ENCODE measurements around the gene IL20RB. TPM values are rescaled to one million over a fixed set of nuclear protein-coding genes. Genes with fewer than 3 reads are reported as not detected.
"Not testable (repeated sequence)": the region's sequence is repeated elsewhere in the genome, so short reads cannot be mapped to it uniquely, and the experiment has no call there.

Gene IL20RB
- total RNA-seq, 2 donors from 2014 or later: 3.2 to 4.2 TPM

GRCh38 chr3:136952292-136952691 is 5.5 kb upstream of the IL20RB start:
- H3K27ac Mint-ChIP-seq: peak overlapping the region; percentile 41
- peaks cover 19% of the 10 kb centered on the region for H3K4me1 Mint-ChIP-seq
- no peaks in the 10 kb centered on the region for H3K9me3 ChIP-seq (ENCODE audit: control insufficient read depth, low read length, poor library complexity, severe bottlenecking)
- no peak for DNase-seq
- no peak for ATAC-seq
- peaks cover 4% of the 10 kb centered on the region for H3K36me3 Mint-ChIP-seq (ENCODE audit: low read depth)
- H3K27me3 Mint-ChIP-seq: no peaks in the 10 kb centered on the region
- no peak overlapping the region for H3K4me3 Mint-ChIP-seq

GRCh38 chr3:136954251-136954650 is 3.5 kb upstream of the IL20RB start:
- H3K9me3 ChIP-seq (ENCODE audit: control insufficient read depth, low read length, poor library complexity, severe bottlenecking): no peaks in the 10 kb centered on the region
- Mint-ChIP-seq H3K4me1 (peaks cover 16% of the 10 kb centered on the region), H3K4me3 (peak overlapping the region; percentile 25), H3K36me3 (ENCODE audit: low read depth) (no peaks in the 10 kb centered on the region), H3K27ac (peak overlapping the region; percentile 57), H3K27me3 (no peaks in the 10 kb centered on the region)
- no peak for DNase-seq
- ATAC-seq: no peak

GRCh38 chr3:136954980-136955780 is 2.6 kb upstream of the IL20RB start:
- Mint-ChIP-seq H3K27ac (no peak overlapping the region), H3K27me3 (no peaks in the 10 kb centered on the region), H3K4me1 (peaks cover 16% of the 10 kb centered on the region), H3K36me3 (ENCODE audit: low read depth) (no peaks in the 10 kb centered on the region), H3K4me3 (peak overlapping the region; percentile 33)
- ATAC-seq (no peak), DNase-seq (no peak)
- no peaks in the 10 kb centered on the region for H3K9me3 ChIP-seq (ENCODE audit: control insufficient read depth, low read length, poor library complexity, severe bottlenecking)

GRCh38 chr3:136955813-136956212 is 2.0 kb upstream of the IL20RB start:
- H3K9me3 ChIP-seq (ENCODE audit: control insufficient read depth, low read length, poor library complexity, severe bottlenecking): no peaks in the 10 kb centered on the region
- ATAC-seq (no peak), DNase-seq (no peak)
- H3K4me1 Mint-ChIP-seq: peaks cover 16% of the 10 kb centered on the region
- no peaks in the 10 kb centered on the region for H3K36me3 Mint-ChIP-seq (ENCODE audit: low read depth)
- no peaks in the 10 kb centered on the region for H3K27me3 Mint-ChIP-seq
- no peak overlapping the region for H3K4me3 Mint-ChIP-seq
- H3K27ac Mint-ChIP-seq: peak overlapping the region; percentile 24

DNA sequence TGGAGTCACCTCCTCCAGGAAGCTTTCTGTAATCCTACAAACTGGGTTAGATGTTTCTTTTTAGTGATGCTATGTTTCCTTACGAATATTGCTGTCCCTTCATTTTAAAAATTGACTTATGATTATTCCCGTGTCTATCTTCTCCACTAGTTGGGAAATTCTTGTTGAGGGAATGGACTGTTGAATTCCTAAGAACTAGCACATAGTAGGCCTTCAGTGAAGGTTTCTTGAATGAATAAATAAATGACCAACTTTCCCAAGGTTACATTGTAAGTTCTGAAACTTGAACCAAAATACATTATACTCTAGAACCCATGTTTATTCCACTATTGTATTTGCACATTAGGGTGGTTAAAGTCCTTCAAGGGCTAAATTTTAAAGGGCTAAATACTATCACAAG is 812 bp upstream of the IL20RB start:
- no peak overlapping the region for H3K27ac Mint-ChIP-seq
- ATAC-seq: no peak

DNA sequence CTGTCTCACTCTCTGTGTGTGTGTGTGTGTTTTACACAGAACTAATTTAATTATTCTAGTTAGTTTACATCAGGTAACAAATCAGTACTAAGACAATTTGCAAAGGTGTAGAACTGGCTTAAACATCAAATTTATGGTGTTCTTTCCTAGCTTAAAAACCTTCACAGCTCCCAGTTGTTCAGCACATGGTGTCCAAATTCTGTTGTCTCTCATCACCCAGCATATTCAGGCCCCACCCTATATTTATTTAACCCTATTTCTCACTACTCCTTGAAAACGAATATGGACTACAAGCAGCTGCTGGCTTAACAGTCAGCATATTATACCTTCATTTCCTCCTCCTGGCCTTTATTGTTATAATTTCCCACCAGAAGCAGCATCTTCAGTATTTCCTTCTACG is 1.2 kb downstream of the IL20RB start:
- H3K36me3 Mint-ChIP-seq (ENCODE audit: low read depth): no peaks in the 10 kb centered on the region
- no peaks in the 10 kb centered on the region for H3K27me3 Mint-ChIP-seq
- H3K4me1 Mint-ChIP-seq: peaks cover 21% of the 10 kb centered on the region
- H3K27ac Mint-ChIP-seq: peak overlapping the region; percentile 79
- H3K4me3 Mint-ChIP-seq: no peak overlapping the region
- no peaks in the 10 kb centered on the region for H3K9me3 ChIP-seq (ENCODE audit: control insufficient read depth, low read length, poor library complexity, severe bottlenecking)
- DNase-seq: no peak
- no peak for ATAC-seq

More for the DNA sequence above, 812 bp upstream of the IL20RB start:
- Mint-ChIP-seq H3K4me1 (peaks cover 19% of the 10 kb centered on the region), H3K4me3 (no peak overlapping the region), H3K27me3 (no peaks in the 10 kb centered on the region), H3K36me3 (ENCODE audit: low read depth) (no peaks in the 10 kb centered on the region)
- DNase-seq: no peak
- H3K9me3 ChIP-seq (ENCODE audit: control insufficient read depth, low read length, poor library complexity, severe bottlenecking): no peaks in the 10 kb centered on the region

GRCh38 chr3:136959599-136959998 is 1.8 kb downstream of the IL20RB start:
- Mint-ChIP-seq H3K4me1 (peaks cover 19% of the 10 kb centered on the region), H3K4me3 (no peak overlapping the region), H3K27me3 (no peaks in the 10 kb centered on the region), H3K36me3 (ENCODE audit: low read depth) (no peaks in the 10 kb centered on the region), H3K27ac (peak overlapping the region; percentile 79)
- ATAC-seq (no peak), DNase-seq (no peak)
- H3K9me3 ChIP-seq (ENCODE audit: control insufficient read depth, low read length, poor library complexity, severe bottlenecking): no peaks in the 10 kb centered on the region

GRCh38 chr3:136960838-136961836 is 3.4 kb downstream of the IL20RB start:
- no peaks in the 10 kb centered on the region for H3K27me3 Mint-ChIP-seq
- no peak overlapping the region for H3K4me3 Mint-ChIP-seq
- H3K36me3 Mint-ChIP-seq (ENCODE audit: low read depth): no peaks in the 10 kb centered on the region
- DNase-seq: no peak
- H3K9me3 ChIP-seq (ENCODE audit: control insufficient read depth, low read length, poor library complexity, severe bottlenecking): no peaks in the 10 kb centered on the region
- ATAC-seq: no peak
- no peak overlapping the region for H3K27ac Mint-ChIP-seq
- H3K4me1 Mint-ChIP-seq: peaks cover 9% of the 10 kb centered on the region

- Mint-ChIP-seq H3K36me3 (ENCODE audit: low read depth) (no peaks in the 10 kb centered on the region), H3K27ac (no peak overlapping the region), H3K27me3 (no peaks in the 10 kb centered on the region), H3K4me1 (peaks cover 9% of the 10 kb centered on the region), H3K4me3 (no peak overlapping the region)
- H3K9me3 ChIP-seq (ENCODE audit: control insufficient read depth, low read length, poor library complexity, severe bottlenecking): no peaks in the 10 kb centered on the region
- ATAC-seq (no peak), DNase-seq (no peak)
Observed at GRCh38 chr3:136962927-136963326, 5.1 kb downstream of the IL20RB start.

- not testable (repeated sequence) for DNase-seq; H3K4me1 Mint-ChIP-seq; ATAC-seq; H3K9me3 ChIP-seq (ENCODE audit: control insufficient read depth, low read length, poor library complexity, severe bottlenecking); H3K4me3 Mint-ChIP-seq; H3K36me3 Mint-ChIP-seq (ENCODE audit: low read depth); H3K27me3 Mint-ChIP-seq
- H3K27ac Mint-ChIP-seq: peak overlapping the region; percentile 54
Observed at GRCh38 chr3:136969539-136969938, 11.8 kb downstream of the IL20RB start.

DNA sequence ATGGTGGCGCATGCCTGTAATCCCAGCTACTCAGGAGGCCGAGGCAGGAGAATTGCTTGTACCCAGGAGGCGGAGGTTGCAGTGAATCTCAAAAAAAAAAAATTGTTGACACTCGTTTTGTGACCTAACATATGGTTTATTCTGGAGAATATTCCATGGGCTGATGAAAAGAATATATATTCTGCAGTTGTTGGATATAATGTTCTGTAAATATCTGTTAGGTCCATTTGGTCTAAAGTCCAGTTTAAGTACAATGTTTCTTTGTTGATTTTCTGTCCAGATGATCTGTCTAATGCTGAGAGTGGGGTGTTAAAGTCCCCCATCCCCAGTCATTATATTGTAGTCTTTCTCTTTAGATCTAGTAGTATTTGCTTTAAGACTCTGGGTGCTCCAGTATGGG is 15.6 kb downstream of the IL20RB start:
- no peak overlapping the region for H3K27ac Mint-ChIP-seq
- H3K4me3 Mint-ChIP-seq: no peak overlapping the region
- no peak for ATAC-seq
- no peaks in the 10 kb centered on the region for H3K9me3 ChIP-seq (ENCODE audit: control insufficient read depth, low read length, poor library complexity, severe bottlenecking)
- no peaks in the 10 kb centered on the region for H3K4me1 Mint-ChIP-seq
- H3K36me3 Mint-ChIP-seq (ENCODE audit: low read depth): no peaks in the 10 kb centered on the region
- H3K27me3 Mint-ChIP-seq: no peaks in the 10 kb centered on the region
- DNase-seq: no peak

- H3K36me3 Mint-ChIP-seq (ENCODE audit: low read depth): no peaks in the 10 kb centered on the region
- DNase-seq (no peak), ATAC-seq (no peak)
- H3K4me1 Mint-ChIP-seq: no peaks in the 10 kb centered on the region
- H3K27ac Mint-ChIP-seq: no peak overlapping the region
- H3K4me3 Mint-ChIP-seq: no peak overlapping the region
- no peaks in the 10 kb centered on the region for H3K27me3 Mint-ChIP-seq
- H3K9me3 ChIP-seq (ENCODE audit: control insufficient read depth, low read length, poor library complexity, severe bottlenecking): no peaks in the 10 kb centered on the region
Observed at GRCh38 chr3:136974670-136975069, 16.9 kb downstream of the IL20RB start.

GRCh38 chr3:136979204-136979603 is 21.4 kb downstream of the IL20RB start:
- Mint-ChIP-seq H3K27me3 (no peaks in the 10 kb centered on the region), H3K4me3 (no peak overlapping the region), H3K36me3 (ENCODE audit: low read depth) (peaks cover 6% of the 10 kb centered on the region), H3K27ac (no peak overlapping the region), H3K4me1 (peaks cover 4% of the 10 kb centered on the region)
- ATAC-seq (no peak), DNase-seq (no peak)
- no peaks in the 10 kb centered on the region for H3K9me3 ChIP-seq (ENCODE audit: control insufficient read depth, low read length, poor library complexity, severe bottlenecking)
